Measurements from ENCODE around the gene IQCH.

GRCh38 chr15:67544475-67544874 is 289.9 kb downstream of the IQCH start:
- TF ChIP-seq, protein P1, sequence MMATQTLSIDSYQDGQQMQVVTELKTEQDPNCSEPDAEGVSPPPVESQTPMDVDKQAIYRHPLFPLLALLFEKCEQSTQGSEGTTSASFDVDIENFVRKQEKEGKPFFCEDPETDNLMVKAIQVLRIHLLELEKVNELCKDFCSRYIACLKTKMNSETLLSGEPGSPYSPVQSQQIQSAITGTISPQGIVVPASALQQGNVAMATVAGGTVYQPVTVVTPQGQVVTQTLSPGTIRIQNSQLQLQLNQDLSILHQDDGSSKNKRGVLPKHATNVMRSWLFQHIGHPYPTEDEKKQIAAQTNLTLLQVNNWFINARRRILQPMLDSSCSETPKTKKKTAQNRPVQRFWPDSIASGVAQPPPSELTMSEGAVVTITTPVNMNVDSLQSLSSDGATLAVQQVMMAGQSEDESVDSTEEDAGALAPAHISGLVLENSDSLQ (IDR thresholded peaks at IDR 0.05): no peak
- TF ChIP-seq TARDBP (IDR thresholded peaks at IDR 0.05): no peak
- no peak for TF ChIP-seq FOXK2 (IDR thresholded peaks at IDR 0.05)
- TF ChIP-seq LEF1 (IDR thresholded peaks at IDR 0.05; ENCODE audit: borderline replicate concordance): no peak
- TF ChIP-seq SUZ12 (IDR thresholded peaks at IDR 0.05): no peak
- no peak for TF ChIP-seq ELF4 (IDR thresholded peaks at IDR 0.05)
- TF ChIP-seq ARNT (IDR thresholded peaks at IDR 0.05): no peak
- no peak for TF ChIP-seq ZNF384 (IDR thresholded peaks at IDR 0.05)
- TF ChIP-seq BHLHE40 (IDR thresholded peaks at IDR 0.05; ENCODE audit: borderline replicate concordance): no peak
- TF ChIP-seq SP1 (IDR thresholded peaks at IDR 0.05): no peak
- no peak for TF ChIP-seq CTBP1 (IDR thresholded peaks at IDR 0.05; ENCODE audit: borderline replicate concordance)
